NCI-H345 (cell line): ENCODE results near the gene SH2D1A.
"Not testable (repeated sequence)": the region's sequence is repeated elsewhere in the genome, so short reads cannot be mapped to it uniquely, and the experiment has no call there.

Experiments
- DNase-seq: peaks from one replicate; lab custom pipeline; 2025; lab: John Stamatoyannopoulos, UW

Gene SH2D1A

DNA sequence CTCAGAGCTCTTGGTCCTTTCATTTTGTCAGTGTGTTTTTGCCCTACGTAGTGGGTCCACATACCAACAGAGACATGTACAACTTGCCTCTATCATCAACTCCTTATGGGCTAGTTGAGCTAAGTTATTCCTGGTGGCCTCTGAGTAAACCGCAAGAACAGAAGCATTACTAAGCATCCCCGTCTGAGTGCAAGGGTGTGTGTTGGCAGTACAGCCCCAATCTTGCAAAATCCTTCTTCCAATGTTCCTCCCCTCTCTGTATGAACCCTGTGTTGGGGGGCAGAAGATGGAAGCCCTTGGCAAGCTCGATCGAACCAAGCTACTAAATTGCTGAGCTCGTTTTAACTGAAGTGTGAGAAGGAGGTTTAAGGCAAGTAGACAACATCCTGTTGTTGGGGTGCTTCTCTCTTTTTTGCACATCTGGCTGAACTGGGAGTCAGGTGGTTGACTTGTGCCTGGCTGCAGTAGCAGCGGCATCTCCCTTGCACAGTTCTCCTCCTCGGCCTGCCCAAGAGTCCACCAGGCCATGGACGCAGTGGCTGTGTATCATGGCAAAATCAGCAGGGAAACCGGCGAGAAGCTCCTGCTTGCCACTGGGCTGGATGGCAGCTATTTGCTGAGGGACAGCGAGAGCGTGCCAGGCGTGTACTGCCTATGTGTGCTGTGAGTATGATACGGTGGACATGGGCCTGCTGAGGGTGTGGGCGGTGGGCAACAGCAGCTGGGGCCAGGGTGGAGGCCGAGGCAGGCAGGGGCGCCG lies at the start of gene SH2D1A:
SH2D1A (plus strand) TSS at position 447 of the 760 bp plus-strand sequence; CDS start at position 527, 80 bp downstream.
- no peak for DNase-seq

DNA sequence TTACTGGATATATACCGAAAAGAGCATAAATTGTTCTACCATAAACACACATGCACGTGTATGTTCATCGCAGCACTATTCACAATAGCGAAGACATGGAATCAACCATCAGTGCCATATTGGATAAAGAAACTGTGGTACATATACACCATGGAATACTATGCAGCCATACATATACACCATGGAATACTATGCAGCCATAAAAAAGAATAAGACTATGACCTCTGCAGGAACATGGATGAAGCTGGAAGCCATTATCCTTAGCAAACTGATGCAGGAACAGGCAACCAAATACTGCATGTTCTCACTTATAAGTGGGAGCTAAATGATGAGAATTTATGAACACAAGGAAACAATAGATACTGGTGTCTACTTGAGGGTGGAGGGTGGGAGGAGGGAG lies 47.0 kb upstream of the SH2D1A start:
- not testable (repeated sequence) for DNase-seq

DNA sequence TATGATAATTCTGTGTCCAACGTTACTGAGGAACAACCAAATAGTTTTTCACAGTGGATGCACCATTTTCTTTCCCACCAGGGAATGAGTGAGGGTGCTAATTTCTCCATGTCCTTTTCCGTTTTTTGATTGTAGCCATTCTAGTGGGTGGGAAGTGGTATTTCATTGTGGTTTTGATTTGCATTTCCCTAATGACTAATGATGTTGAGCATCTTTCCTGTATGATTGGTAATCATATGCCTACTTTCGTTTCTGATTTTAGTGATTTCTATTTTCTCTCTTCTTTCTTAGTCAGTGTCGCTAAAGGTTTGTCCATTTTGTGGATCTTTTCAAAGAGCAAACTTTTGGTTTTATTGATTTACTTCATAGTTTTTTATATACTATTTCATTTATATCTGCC lies 46.0 kb upstream of the SH2D1A start:
- DNase-seq, result no peak

DNA sequence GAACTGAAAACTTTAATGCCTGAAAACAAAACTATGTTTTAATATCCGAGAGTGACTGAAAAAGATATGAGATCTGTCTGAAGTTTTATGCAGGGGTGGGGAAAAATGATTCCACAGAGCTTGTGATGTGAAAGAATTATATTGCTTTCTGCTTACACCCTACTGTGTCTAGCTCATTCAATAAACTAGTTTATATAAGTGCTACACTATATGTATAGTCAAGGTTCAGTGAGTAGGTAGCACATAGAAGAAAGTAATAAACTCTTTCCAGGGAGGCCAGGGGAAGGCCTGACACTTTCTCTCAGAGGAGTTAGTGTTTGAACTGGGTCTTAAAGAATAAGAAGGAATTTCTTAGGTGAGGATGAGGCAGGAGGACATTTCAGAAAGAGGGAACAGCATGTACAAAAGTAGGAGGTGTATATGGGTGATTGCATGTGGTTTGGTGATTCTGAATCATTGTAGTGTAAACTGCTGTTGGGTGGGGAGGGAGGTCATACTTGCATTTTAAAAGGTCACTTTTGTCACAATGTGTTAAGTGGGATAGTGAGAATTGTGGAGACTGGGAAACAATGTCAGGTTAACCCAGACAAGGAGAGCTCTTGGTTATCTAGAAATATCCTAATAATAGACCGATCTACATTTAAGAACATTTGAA lies 39.0 kb upstream of the SH2D1A start:
- DNase-seq, result no peak

DNA sequence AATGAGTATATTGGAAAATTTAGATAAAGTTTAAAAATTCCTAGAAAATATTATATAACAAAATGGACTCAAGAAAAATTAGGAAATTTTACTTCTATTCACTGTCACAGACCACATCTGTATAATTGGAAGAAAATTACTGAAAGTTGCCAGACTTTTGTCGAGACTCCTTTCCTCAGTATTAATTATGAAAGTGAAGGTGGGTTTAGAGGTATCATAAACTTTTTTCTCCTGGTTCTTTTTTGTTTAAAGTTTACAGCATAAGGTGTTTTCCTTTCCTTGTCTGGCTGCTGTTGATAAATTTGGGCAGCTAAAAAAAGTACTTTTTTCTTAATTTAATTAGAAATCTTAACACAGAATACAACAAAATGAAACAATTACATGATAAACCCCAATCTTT lies 20.6 kb upstream of the SH2D1A start:
- no peak for DNase-seq

DNA sequence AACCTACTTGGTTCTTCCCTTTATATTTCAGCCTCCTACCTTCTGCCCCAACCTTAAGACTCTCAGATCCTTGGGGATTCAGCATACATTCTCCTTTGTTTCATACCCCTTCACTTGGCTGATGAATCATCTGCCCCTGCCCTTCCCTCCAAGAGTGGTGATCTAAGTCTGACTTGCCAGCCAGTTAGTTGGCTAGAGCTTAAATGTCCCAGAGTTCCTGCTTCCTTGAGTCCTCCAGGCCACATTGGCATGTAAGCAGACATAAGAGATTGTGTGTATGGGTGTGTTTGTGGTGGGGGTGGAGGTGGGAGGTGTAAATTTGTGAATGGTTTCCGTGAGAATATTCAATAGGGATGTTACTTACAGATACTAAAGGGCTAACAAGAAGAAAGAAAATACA lies 17.6 kb upstream of the SH2D1A start:
- no peak for DNase-seq

DNA sequence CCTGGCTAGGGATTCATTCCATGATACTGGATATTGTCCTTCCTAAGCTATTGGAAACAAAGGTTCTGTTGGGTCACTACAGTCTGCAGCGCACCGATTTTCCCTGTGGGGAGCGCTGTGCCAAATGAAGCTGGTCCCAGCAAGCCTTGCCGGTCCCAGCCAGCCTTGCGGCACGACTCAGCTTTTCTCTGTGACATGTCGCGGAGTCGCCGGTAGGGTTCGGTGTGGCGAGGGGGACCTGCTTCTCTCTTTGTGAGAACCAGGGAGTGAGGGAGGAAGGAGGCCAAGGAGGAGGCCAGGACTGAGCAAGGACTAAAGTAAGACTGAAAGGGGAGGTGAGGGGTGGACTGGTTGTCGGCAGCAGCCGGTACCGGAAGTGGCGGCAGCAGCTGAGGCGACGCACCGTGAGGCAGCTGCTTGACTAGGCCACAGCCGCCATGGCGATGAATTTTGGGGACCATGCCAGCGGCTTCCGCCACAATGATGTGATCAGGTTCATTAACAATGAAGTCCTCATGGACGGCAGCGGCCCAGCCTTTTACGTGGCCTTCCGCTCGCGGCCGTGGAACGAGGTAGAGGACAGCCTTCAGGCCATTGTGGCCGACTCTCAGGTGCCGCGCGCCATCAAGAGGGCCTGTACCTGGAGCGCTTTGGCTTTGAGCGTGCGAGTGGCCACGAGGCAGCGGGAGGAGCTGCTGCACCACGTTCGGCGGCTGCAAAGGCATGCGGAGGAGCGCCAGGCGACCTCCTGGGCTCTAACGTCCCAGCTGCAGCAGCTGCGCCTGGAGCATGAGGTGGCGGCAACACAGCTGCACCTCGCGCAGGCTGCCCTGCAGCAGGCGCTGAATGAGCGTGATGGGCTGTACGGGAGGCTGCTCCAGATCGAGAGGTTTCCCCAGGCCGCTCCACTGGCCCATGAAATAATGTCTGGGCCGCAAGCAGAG lies 13.6 kb upstream of the SH2D1A start, which contains the start of gene TEX13D:
TEX13D (plus strand) TSS at position 180 of the 944 bp plus-strand sequence; CDS start at position 438, 258 bp downstream.
- no peak for DNase-seq

DNA sequence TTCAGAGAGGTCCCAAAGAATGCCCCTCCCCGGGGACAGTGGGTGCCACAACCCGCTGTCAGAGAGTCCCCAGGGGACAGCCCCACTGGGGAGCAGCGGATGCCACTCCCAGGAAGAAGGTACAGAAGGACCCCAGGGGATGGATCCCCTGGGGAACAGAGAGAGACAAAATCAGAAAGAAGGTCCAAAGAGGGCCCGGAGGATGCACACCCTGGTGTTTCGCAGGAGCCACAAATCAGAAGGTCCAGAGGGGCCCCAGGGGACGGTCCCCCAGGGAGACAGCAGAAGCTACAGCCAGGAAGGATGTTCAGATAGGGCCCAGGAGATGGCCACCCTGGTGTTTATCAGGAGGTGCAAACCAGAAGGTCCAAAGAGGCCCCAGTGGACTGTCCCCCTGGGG lies 12.5 kb upstream of the SH2D1A start:
- DNase-seq, result no peak

DNA sequence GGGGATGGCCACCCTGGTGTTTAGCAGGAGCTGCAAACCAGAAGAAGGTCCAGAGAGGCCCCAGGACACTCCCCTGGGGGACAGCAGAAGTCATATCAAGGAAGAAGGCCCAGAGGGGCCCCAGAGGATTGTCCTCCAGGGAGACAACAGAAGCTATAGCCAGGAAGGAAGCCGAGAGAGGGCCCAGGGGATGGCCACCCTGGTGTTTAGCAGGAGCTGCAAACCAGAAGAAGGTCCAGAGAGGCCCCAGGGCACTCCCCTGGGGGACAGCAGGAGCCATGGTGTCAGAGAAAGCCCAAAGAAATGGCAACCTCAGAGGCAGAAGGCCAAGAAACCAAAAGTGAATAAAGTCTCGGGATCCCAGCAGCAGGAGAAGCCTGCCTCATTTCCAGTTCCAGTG lies 11.8 kb upstream of the SH2D1A start:
- DNase-seq, result not testable (repeated sequence)

DNA sequence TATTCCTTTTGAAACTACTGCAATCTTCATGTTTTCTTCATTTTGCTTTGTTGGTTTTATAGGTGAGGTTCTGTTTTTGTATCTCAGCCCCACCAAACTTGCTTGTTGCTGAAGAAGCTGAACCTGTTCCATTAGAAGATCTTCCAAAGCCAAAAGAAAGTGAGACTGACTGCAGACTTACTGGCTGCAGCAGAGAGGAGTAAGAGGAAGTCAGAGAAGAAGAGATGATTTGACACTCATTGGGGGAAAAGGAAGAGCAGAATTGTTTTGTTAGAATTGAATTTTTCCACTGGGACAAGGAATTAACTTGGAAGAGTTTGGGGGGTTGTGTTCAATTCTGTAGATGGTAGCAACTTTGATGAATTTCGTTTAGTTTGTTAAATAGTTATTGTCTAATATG lies 10.8 kb upstream of the SH2D1A start:
- DNase-seq, result no peak

DNA sequence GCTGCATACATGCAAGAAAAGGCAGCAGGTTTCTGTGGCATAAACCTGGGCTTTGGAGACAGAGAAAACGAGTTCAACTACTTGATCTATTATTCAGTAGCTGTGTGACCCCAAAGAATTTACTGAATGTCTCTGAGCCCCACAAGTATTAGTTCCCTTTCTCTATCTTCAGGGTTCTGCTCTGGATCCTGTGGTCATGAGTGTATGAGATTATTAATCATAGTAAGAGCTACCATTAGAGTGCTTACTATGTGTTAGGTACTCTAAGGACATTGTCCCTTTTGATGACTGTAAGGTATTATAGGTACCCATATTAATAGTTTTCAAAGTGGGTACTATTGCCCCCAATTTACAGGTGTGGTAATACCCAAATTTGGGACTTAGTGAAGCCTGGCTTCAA lies 8.4 kb upstream of the SH2D1A start:
- no peak for DNase-seq

DNA sequence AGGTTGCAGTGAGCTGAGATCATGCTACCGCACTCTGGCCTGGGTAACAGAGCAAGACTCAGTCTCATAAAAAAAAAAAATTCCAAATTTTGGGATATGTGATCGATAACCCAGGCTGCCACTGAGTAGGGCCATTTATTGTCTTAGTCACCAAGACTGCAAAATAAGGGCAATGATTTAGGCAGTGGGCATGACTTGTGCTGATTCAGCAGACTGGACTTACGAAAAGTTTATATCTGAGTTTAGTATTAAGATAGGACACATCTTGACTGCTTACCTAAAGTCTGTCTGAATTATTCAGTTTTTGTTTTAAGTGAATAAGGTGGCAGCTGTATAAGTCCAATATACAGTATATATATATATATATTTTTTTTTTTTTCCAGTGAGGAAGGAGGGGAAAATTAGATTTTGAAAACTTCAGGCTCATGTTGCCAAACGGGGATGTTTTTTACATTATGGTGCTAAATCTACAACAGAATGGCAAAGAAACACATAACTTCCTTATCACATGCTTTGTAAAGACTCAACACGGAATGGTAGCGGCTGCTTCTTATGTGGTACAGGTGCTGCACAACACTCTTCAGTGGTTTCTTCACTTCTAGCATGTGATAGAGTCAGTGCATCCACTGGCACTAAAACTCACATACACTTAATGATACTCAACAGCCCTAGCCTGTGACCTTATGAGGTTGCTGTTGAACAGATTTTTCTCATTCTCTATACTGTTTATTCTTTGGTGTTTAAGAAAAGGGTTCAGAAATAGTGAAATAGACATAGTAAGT lies 7.4 kb upstream of the SH2D1A start:
- no peak for DNase-seq

DNA sequence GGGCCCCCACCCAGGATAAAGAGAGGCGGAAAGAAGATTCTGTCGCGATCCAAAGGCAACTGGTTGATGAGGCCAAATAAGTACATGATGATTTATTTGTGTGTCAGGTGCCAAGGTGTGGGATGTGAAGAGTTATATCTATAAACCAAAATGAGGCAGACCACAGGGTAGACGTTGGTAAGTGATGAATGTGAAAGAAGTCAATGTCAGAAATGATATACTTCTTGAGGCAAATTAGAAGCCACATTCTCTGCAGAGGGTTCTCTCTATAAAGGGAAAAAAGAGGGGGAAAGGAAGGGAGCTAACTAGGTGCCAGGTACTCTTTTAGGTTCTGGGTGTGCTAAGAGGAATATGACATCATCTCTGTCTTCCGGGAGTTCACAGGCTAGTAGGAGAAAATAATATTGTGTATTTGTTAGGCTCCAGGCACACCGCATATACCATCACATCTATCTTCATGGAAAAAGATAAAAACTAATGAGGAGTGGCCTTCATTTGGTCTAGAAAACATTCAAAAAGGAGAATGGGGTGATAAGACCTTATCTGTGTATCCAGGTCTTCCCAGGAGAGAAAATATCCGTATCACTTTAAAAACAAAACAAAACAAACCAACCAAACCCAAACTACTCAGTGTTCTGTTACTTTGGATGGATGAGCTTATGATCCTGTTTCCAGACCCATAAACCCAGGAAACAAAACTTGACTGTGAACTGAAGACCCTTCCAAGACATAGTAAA lies 4.8 kb upstream of the SH2D1A start:
- no peak for DNase-seq

DNA sequence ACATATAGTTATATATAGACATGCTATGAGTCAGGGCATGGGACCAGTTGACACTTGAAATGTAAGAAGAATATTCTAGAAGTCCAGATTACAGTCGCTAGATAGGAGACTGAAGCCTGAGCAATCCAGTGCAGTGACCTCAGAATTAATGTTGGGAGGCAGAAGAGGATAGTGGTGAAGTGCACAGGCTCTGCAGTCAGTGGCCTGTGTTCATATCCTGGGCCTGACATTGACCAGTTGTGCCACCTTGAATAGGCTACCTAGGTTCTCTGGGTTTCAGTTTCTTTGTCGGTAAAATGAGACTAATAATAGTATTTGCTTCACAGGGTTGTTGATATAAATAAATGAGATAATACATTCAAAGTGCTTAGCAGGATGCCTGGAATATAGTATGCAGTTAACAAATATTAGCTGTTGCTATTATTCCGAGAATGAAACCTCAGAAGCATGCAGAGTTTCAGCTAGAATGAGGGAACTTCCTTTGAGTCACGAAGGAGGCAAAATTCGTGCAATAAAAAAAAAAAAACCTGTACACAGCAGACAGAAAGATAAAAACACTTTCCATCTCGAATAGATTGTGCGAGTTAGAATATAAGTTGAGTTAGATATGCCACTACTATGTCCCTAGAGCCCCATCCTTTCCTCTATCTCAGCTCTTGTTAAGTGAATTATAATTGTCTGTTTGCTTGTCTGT lies 4.0 kb upstream of the SH2D1A start:
- no peak for DNase-seq

DNA sequence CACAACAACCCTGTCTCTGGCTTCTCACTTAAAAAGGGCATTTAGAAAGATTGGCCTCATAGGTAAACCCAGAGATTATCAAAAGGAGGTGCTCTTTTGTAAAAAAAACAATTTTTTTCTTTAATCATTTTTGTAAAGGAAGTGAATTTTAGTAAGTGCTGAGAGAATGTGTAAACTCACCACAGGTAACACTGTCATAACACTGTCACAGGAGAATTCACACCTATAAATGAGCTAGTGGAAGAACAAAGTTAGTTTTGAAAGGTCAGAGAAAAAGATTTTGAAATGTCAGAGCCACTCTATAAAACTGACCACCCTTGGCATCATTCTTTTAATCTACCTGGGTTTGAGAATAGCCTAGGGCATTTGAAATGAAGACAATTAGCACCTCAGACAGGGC lies 3.3 kb upstream of the SH2D1A start:
- no peak for DNase-seq

DNA sequence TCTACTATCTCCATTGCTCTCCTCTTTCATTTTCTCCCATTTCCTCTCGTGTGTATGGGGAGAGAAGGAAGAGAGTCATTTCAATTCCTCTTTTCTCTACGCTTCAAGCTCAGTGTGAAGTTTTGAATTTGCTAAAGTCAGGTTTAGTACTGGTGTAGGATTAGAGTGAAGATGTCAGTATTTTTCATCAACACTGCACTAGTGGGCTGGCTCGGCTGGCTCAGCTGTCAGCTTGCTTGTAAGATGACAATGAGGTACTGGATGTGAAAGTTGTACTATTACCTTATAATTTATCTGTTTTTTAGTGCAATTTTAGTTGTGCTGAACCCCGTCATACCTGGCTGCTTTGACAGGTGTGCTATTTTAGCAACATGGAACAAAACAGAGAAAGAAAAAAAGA lies 2.1 kb upstream of the SH2D1A start:
- no peak for DNase-seq

DNA sequence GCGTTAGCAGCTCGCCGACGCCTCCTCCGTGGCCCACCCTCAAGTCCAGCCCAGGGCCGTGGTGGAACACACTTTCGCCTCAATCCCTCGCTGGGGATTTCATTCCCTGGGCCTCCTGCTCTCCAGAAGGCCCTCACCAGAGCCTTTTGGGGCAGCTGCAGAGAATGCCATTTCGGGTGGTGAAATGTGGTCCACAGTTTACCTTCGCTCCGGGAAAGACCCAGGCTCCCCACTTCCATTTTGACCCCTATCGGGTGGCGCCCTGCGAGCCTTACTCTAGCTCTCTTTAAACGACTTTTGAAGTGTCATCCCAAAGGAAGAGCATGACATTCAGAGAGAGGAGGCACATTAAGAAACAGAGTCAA lies 496 bp downstream of the SH2D1A start:
- DNase-seq, result no peak

DNA sequence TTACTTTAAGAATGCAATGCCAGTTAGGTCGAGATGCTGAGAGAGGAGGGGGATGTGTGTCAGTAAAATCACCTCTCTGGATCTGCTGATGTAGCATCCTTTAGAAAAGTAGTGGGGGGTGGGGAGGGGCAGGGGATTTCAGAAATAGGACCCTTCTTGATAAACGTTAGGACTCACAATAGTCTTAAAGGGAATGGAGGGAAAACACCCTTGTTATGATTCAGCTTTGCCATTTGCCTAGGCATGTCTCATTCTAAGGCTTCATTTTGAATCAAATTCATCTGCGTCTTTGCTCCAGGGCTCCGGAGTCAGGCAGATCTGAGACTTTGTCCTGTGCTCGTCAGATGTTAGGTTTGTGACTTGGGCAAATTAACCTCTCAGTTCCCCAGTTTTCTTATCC lies 879 bp downstream of the SH2D1A start:
- no peak for DNase-seq

DNA sequence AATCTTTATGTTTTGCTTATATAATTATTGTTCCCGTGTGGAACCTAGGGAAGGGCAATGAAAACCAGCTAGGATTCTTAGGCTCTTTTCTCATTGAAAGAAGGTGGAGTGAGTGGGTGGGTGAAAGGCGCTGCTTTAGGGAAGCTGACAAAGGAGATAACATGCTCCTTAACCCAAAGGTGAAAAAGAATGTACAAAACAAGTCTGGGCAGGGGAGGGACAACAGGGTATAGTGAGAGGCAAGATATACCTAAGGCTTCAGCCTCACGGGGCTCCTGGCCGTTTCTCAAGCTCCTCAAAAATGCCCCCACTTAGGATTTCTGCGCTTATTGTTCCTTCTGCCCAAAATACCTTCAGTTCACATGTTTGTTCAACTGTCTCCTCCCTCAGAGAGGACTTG lies 1.8 kb downstream of the SH2D1A start:
- no peak for DNase-seq

DNA sequence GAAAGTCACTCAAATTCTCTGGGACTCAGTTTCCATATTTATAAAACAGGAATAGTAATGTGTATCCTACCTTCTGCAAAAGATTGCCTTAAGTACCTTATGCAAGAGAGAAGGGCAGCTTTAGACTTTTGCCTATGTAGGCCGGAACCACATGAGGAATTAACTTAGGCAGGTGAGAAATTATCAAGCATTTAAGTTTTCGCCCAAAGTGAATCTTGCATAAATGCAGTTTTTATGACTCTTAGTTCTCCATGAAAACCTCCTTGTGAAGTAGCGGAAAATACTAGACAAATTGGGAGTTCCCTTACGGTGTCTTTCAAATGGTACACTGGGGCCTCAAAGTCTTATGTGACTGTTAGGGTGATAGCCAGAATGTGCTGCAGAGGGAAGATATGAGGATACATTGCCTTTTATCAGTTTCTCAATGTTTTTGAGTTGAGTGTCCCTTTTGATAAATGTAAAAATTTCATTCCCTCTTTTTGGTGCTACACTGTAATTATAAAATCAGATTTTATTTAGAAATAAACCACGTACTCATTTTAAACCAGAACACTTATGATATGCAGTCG lies 2.6 kb downstream of the SH2D1A start:
- no peak for DNase-seq
